ENCODE measurements around the gene ABHD14A.
"Not testable (repeated sequence)": the region's sequence is repeated elsewhere in the genome, so short reads cannot be mapped to it uniquely, and the experiment has no call there.

The ABHD14A gene

GRCh38 chr3:51974277-51974962 is 444 bp upstream of the ABHD14A start:
- DNase-seq (ENCODE audit: low read depth, low spot score) = no peak

- peak; percentile 54 for DNase-seq (ENCODE audit: low read depth, low spot score)
These were observed 1.1 kb downstream of the ABHD14A start for GRCh38 chr3:51975852-51976549.

GRCh38 chr3:51977446-51978142 is 2.7 kb downstream of the ABHD14A start:
- no peak for DNase-seq (ENCODE audit: low read depth, low spot score)

GRCh38 chr3:51978143-51978502 is 3.3 kb downstream of the ABHD14A start:
- no peak for DNase-seq (ENCODE audit: low read depth, low spot score)

GRCh38 chr3:51980253-51980652 is 5.4 kb downstream of the ABHD14A start:
- DNase-seq (ENCODE audit: low read depth, low spot score) = no peak

GRCh38 chr3:51982352-51982837 is 7.5 kb downstream of the ABHD14A start:
- DNase-seq (ENCODE audit: low read depth, low spot score) = peak; percentile 84

- peak; percentile 92 for DNase-seq (ENCODE audit: low read depth, low spot score)
These were observed 8.1 kb downstream of the ABHD14A start, which contains the start of gene ACY1 for GRCh38 chr3:51982838-51983577. TSS of gene ACY1 (plus strand) at chr3:51983535. CDS start at chr3:51984065, 530 bp downstream.

GRCh38 chr3:51983578-51984268 is 8.9 kb downstream of the ABHD14A start:
- DNase-seq (ENCODE audit: low read depth, low spot score) = no peak

GRCh38 chr3:51984269-51984647 is 9.4 kb downstream of the ABHD14A start:
- DNase-seq (ENCODE audit: low read depth, low spot score) = no peak

GRCh38 chr3:51985063-51985462 is 10.2 kb downstream of the ABHD14A start:
- DNase-seq (ENCODE audit: low read depth, low spot score) = no peak

GRCh38 chr3:51986010-51986947 is 11.4 kb downstream of the ABHD14A start:
- no peak for DNase-seq (ENCODE audit: low read depth, low spot score)

- no peak for DNase-seq (ENCODE audit: low read depth, low spot score)
These were observed 12.7 kb downstream of the ABHD14A start for GRCh38 chr3:51987568-51987967.

- DNase-seq (ENCODE audit: low read depth, low spot score) = no peak
These were observed 13.7 kb downstream of the ABHD14A start for GRCh38 chr3:51988286-51989146.

GRCh38 chr3:51990501-51990971 is 15.7 kb downstream of the ABHD14A start:
- DNase-seq (ENCODE audit: low read depth, low spot score) = not testable (repeated sequence)

- no peak for DNase-seq (ENCODE audit: low read depth, low spot score)
These were observed 17.3 kb downstream of the ABHD14A start for GRCh38 chr3:51992017-51992682.

- not testable (repeated sequence) for DNase-seq (ENCODE audit: low read depth, low spot score)
These were observed 18.8 kb downstream of the ABHD14A start for GRCh38 chr3:51993657-51994056.

GRCh38 chr3:51994530-51994929 is 19.7 kb downstream of the ABHD14A start:
- no peak for DNase-seq (ENCODE audit: low read depth, low spot score)
